ENCODE measurements around the gene NAA80.

NAA80 gene

GRCh38 chr3:50327943-50328691 is 28.9 kb upstream of the NAA80 start, which contains the start of gene TUSC2:
Gene TUSC2 (minus strand): TSS chr3:50328223. CDS start chr3:50328099, 124 bp downstream.
- no peak for FAIRE-seq

- no peak for FAIRE-seq
These were observed 27.9 kb upstream of the NAA80 start for GRCh38 chr3:50327129-50327528.

GRCh38 chr3:50326182-50326541 is 27.0 kb upstream of the NAA80 start:
- no peak for FAIRE-seq

GRCh38 chr3:50325497-50326181 is 26.4 kb upstream of the NAA80 start:
- no peak for FAIRE-seq

- FAIRE-seq, result no peak
These were observed 25.9 kb upstream of the NAA80 start for GRCh38 chr3:50325113-50325480.

GRCh38 chr3:50324351-50325112 is 25.3 kb upstream of the NAA80 start:
- FAIRE-seq, result no peak

GRCh38 chr3:50323614-50324199 is 24.5 kb upstream of the NAA80 start:
- FAIRE-seq, result no peak

GRCh38 chr3:50323092-50323600 is 23.9 kb upstream of the NAA80 start:
- no peak for FAIRE-seq

- no peak for FAIRE-seq
These were observed 23.3 kb upstream of the NAA80 start, which contains the start of gene HYAL2 for GRCh38 chr3:50322386-50323091. Gene HYAL2 (minus strand): TSS chr3:50322745. CDS start chr3:50320489, 2,256 bp downstream.

- FAIRE-seq, result no peak
These were observed 22.8 kb upstream of the NAA80 start for GRCh38 chr3:50322115-50322385.

GRCh38 chr3:50321336-50322114 is 22.3 kb upstream of the NAA80 start:
- no peak for FAIRE-seq

- FAIRE-seq, result no peak
These were observed 21.7 kb upstream of the NAA80 start for GRCh38 chr3:50320853-50321335.

- FAIRE-seq, result no peak
These were observed 20.9 kb upstream of the NAA80 start for GRCh38 chr3:50319894-50320625.

GRCh38 chr3:50319181-50319893 is 20.1 kb upstream of the NAA80 start:
- FAIRE-seq, result no peak

- no peak for FAIRE-seq
These were observed 19.4 kb upstream of the NAA80 start for GRCh38 chr3:50318615-50319014.

- FAIRE-seq, result no peak
These were observed 19.0 kb upstream of the NAA80 start for GRCh38 chr3:50318163-50318562.

- FAIRE-seq, result no peak
These were observed 18.1 kb upstream of the NAA80 start for GRCh38 chr3:50317300-50317699.

- no peak for FAIRE-seq
These were observed 17.5 kb upstream of the NAA80 start for GRCh38 chr3:50316657-50317242.

- no peak for FAIRE-seq
These were observed 15.6 kb upstream of the NAA80 start for GRCh38 chr3:50314816-50315215.

- FAIRE-seq, result no peak
These were observed 15.1 kb upstream of the NAA80 start for GRCh38 chr3:50314342-50314741.
